IMR-90 (cell line): Measurements from ENCODE around the gene TBX20. TPM values are rescaled to one million over a fixed set of nuclear protein-coding genes. Genes with fewer than 3 reads are reported as not detected.

ENCODE experiments used
- polyA plus RNA-seq, 3 experiments: library from polyadenylated mRNA; depleted of rRNA; stranded (reverse); fragments of >200 nt; gene quantifications; 2 replicates each; pipeline ENCODE4 v1.2.3, GENCODE V29; 2012; ENCODE audit warnings: low replicate concordance in 1 of 3
- total RNA-seq: library from RNA; depleted of rRNA; stranded (reverse); fragments of >200 nt; gene quantifications from 2 replicates; pipeline ENCODE4 v1.2.3, GENCODE V29; 2012; rRNA removed

The TBX20 gene
- total and polyA plus RNA-seq, 2 of the 4 experiments (the other 2 are of a cell fraction), result 0.15 to 0.36 TPM

Other genes with a start within 250 kb of the TBX20 start
- gene DPY19L1, start 216.6 kb downstream of the TBX20 start, total RNA-seq, result 12.2 and 24.7 TPM in 2 replicates
- 8.8 and 12.1 TPM in 2 replicates for gene DPY19L1, start 216.6 kb downstream of the TBX20 start, polyA plus RNA-seq (2012; rRNA removed)